IPS-NIHi7 (cell line): ENCODE results near the gene GFPT2.

Experiments
- DNase-seq: peaks from one replicate; pipeline ENCODE4 v3.0.0; 2012; ENCODE audit warnings: mixed read lengths; ENCODE audit errors: extremely low spot score

GFPT2 gene

GRCh38 chr5:180332861-180333260, 20.3 kb downstream of the GFPT2 start:
- no peak for DNase-seq

- DNase-seq = peak; percentile 91
Observed at GRCh38 chr5:180332051-180332517, 21.1 kb downstream of the GFPT2 start.

- DNase-seq = peak; percentile 69
Observed at GRCh38 chr5:180331647-180331950, 21.5 kb downstream of the GFPT2 start.

- DNase-seq = no peak
Observed at GRCh38 chr5:180330810-180331646, 22.1 kb downstream of the GFPT2 start.

DNA sequence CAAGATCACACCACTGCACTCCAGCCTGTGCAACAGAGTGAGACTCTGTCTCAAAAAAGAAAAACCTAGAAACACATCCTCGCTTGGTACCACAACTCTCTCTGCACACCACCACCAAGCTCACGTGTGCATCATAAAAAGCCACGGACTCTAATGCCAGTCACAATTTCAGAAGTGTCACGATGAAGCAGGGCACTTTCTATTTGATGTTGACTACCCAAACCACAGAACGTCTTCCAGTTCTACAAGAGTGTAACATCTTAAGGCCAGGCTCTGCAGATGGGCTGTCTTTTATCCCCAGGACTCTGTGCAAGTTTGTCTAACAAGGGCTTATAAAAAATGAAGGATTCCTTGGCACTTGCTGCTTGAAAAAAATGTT, 22.9 kb downstream of the GFPT2 start:
- DNase-seq = no peak

DNA sequence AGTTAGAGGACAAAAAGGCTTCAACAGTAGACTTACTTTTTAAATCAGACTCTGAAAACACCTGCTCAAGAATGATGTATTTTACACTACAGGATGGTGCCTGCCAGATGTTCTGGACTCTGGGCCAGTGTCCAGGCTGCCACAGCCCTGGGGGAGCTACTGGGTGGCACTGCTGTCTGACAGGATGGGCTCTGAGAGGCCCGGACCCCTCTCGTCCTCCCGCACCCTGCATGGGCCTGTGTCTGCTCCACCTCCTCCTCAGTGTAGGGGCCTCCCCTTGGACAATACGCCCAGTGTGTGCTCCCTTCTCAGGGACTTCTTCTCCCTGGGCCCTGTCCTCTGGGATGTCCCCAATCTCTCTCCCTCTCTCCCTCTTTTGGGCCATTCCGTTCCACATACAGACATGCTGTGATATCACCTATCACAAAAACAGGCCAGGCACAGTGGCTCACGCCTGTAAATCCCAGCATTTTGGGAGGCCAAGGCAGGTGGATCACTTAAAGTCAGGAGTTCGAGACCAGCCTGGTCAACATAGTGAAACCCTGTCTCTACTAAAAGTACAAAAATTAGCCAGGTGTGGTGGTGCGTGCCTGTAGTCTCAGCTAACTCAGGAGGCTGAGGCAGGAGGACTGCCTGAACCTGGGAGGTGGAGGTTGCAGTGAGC, 23.4 kb downstream of the GFPT2 start:
- no peak for DNase-seq

GRCh38 chr5:180329138-180329435, 24.0 kb downstream of the GFPT2 start:
- DNase-seq = no peak

- peak; percentile 80 for DNase-seq
Observed at GRCh38 chr5:180328296-180329137, 24.6 kb downstream of the GFPT2 start.

DNA sequence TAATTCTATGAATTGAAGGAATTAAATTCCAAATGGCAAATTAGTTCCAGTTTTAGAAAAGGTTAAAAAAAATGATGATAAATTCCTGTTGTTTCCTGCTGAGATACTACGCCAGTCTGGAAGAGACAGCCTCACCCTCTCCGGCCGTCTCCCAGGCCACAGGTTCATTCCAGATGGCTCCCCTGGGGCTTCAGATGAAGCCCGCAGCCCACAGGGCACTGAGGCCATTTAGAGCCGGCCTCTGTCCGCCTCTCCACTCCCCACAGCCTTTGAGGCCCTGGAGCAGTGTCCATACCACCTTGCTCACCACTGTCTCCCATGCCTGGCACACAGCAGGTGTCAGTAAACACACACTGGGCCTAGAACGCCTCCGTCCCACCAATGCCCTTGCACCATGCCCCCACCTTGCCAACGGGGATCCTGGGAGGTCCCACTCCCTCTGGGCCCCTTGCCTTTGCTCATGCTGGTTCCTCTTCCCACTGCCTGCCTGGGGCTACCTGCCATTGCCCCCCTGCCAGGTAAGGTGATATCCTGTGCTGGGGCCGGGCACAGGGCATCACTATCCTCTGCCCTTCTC, 26.1 kb downstream of the GFPT2 start:
- DNase-seq = no peak

- no peak for DNase-seq
Observed at GRCh38 chr5:180324601-180324950, 28.6 kb downstream of the GFPT2 start.

DNA sequence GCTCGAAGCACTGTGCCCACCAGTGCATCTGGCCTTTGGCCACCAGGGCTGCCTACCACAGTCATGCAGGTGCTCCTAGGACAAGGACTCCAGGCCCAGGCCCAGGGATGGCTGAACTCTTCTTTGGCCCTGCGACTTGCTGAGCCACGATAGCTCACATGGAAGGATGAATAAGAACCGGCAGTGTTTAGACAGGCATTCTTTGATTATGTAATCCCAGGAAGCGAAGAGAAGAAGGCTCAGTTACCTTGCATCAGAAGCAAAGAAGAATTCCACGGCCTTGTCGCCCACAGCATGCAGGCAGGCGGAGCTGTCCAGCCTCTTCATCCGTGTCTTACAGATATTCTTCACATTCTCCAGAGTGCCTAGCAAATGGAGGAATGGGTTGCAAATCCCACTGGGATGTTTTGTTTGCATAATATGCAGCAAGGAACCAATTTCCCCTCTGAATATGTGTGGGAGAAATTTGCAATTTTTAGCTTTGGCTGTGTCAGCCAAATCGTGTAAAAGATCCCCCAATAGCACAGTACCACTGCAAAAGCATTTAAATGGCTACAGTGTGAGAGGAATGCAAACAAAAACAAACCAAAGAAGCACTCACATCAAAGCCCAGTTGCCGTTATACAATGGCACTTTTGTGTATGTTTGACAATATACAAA, 29.1 kb downstream of the GFPT2 start:
- no peak for DNase-seq

GRCh38 chr5:180323160-180323559, 30.0 kb downstream of the GFPT2 start:
- DNase-seq = no peak

GRCh38 chr5:180318456-180319089, 34.6 kb downstream of the GFPT2 start:
- DNase-seq = no peak

- no peak for DNase-seq
Observed at GRCh38 chr5:180316586-180316985, 36.5 kb downstream of the GFPT2 start.

- peak; percentile 74 for DNase-seq
Observed at GRCh38 chr5:180315762-180316212, 37.3 kb downstream of the GFPT2 start.

- no peak for DNase-seq
Observed at GRCh38 chr5:180313677-180314505, 39.2 kb downstream of the GFPT2 start.

DNA sequence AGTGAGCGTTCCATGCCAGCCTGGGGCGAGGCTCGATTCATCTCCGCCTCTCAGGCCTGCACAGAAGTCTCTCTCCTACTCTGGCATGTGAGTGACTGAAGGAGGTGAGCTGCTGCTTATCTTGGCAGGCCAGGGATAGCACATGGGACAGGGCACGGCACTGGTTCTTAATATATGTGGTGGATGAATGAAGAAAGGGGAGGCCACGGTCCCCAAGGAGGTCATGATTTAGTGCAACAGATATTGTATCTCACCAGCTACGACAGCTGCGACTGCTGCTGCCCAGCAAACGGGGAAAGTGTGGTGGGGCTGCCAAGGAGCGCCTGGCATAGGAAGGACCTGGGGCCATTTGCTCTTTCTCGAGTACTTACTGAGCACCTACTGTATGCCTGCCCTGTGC, 41.9 kb downstream of the GFPT2 start:
- DNase-seq = no peak

GRCh38 chr5:180306796-180307195, 46.3 kb downstream of the GFPT2 start:
- no peak for DNase-seq

DNA sequence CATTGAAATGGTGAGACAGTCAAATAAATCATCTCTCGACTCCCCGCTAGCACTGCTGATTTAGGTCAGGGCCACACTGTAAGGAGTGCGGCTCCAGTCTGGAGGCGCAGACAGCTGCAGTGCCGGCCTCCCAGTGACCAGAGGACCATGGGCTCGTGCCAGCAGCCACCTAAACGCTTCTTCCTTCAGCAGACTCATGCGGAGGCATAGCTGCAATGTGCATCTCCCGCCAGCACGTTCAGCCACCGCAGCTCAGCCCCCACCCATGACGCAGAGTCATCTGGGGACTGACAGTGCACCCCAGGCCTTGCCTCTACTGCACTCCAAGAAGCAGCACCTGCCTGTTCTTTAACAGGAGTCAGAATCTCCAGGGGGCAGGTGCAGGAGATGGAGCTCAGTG, 47.7 kb downstream of the GFPT2 start:
- no peak for DNase-seq
